NCI-H345 treated with DMSO at 0.1 percent for 48 hours (cell line): ENCODE results near the gene OR2F2.

Source experiments
- DNase-seq: peaks from one replicate; lab custom pipeline; 2025; ENCODE audit not compliant: unreplicated experiment; lab: John Stamatoyannopoulos, UW

Gene OR2F2

GRCh38 chr7:143934526-143935325 is at the start of gene OR2F2:
TSS of gene OR2F2 (plus strand) at chr7:143935233. CDS start at chr7:143935233, 0 bp downstream.
- DNase-seq = no peak

DNA sequence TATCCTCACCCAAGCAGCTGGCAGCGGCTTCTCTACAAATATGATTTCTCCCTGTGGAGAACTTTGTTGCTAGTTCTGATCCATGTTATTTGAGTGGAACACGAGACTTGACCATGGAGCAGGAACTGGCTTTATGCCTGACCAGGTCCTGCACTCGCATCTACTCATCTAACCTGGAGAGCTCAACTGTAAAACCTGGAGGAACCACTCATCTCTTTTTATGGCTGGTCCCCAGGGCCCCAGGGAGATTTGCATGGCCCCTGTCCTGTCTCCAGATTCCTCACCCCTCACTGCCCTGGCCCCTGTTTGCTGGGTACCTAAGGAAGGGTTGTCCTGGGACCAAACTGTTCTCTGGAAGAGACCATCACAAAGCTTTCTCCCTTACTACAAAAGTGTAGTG is 49.1 kb upstream of the OR2F2 start:
- no peak for DNase-seq

DNA sequence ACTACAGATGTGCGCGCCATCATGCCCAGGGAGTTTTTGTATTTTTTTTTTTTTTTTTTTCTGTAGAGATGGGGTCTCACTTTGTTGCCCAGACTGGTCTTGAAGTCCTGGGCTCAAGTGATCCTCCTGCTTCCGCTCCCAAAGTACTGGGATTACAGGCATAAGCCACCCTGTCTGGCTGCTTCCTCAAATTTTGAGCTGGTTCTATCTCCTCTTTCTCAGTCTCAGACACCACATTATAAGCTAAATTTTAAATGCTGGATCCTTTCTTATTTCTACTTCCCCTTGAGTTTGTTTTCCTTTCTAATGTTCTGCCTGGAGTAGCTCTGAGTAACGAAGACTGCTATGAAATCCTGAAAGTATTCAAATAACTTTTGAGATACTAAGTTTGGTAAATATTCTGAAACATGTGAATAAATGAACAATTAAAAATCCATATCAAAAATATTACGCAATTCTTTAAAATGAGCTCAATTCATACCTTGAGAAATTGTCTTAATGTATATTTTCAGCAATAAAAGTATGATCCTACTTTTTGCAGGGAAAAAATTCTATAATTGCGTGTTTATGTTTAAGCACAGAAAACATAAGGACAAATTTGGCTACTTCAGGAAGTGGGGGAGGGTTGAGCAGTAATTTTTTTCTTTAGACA is 48.1 kb upstream of the OR2F2 start:
- DNase-seq = no peak

GRCh38 chr7:143889068-143889467 is 46.0 kb upstream of the OR2F2 start:
- DNase-seq = no peak

DNA sequence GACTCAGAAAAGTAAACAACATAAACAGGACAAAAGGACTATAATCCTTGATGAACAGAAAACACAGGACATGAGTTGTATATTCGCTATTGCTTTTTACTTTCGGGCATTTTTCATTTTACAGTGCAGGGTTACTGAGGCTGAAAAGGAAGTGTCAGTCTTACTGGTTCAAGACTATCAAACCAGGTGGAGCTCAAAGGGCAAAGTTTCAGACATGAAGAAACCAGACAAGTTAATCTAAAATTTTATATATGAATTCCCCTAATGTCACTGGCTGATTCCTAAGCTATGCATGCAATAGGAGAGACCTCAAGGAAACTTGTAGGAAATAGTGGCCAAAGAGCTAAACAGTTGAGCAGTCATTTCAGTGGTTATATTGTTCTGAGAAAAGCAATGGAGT is 44.5 kb upstream of the OR2F2 start:
- no peak for DNase-seq

GRCh38 chr7:143891457-143891856 is 43.6 kb upstream of the OR2F2 start:
- DNase-seq = no peak

DNA sequence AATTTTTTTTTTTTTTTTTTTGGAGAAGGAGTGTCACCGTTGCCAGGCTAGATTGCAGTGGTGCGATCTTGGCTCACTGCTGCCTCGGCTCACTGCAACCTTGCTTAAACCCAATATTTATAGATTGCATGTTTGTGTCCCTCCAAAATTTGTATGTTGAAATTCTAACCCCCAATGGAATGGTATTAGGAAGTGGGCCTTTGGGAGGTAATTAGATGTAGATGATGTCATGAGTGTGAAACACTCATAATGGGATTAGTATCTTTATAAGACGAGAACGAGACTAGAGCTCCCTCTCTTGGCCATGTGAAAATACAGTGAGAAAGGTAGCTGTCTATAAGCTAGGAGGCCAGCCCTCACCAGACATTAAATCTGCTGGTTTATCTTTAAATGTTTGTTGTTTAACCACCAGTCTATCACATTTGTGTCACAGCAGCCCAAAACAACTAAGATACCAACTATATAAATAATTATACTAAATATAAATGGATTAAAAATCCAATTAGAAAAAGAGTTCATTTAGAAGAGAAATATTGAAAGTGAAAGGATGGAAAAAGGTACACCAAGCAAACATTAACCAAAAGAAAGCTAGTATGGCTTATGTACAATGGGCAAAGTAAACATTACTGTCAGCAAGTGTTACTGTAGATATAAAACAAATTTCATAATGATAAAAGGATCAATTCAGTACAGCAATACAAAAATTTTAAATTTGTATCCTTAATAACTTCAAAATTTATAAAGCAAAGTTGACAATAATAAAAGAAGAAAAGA is 42.3 kb upstream of the OR2F2 start:
- no peak for DNase-seq

DNA sequence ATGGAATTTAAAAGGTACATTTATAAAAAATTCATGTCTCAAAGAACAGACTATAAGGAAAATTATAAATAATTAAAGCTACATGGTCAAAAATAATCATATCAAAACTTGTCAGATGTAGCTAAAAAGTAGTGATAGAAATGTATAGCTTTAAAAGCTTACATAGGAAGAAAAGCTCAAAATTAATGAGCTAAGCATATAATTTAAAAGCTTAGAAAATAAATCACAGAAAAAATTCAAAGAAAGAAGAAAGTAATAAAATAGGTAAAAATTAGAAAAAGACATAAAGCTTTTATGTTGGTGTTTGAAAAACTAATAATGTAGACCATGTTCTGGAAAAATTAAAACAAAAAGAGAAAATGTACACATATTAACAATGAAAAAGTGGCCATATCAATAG is 38.4 kb upstream of the OR2F2 start:
- DNase-seq = no peak

DNA sequence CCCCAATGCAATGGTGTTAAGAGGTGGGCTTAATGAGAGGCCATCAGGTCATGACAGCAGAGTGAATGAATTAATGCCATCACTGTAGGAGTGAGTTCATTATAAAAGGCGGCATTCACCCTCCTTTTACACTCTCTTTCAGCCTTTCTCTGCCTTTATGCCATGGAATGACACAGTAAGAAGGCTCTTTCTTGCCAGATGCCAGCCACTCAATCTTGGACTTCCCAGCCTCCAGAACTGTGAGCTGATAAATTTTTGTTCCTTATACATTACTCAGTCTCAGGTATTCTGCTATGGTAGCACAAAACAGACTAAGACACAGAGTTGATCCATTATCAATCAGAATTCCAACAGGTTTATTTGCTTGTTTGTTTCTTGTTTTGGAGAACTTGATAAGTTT is 36.2 kb upstream of the OR2F2 start:
- no peak for DNase-seq

DNA sequence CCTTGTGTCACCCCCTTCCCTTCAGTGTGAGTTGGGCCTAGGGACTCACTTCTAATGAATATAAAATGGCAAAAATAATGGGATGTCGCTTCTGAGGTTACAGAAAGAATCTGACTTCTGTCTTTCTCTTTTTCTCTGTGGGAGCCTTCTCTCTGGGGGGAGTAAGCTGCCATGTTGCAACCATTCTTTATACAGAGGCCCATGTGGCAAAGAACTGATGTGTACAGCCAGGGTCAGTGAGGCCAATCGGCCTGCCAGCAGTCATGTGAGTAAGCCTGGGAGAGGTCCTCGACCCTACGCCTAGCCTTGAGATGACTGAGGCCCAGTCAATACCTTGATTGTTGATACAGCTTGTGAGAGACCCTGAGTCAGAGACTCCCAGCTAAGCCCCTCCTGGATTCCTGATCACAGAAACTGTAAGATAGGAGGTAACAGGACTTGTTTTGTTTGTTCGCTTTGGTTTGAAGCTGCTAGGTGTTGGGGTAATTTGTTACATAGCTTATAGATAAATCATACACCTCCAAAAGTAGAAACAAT is 34.7 kb upstream of the OR2F2 start:
- no peak for DNase-seq

- DNase-seq = peak; percentile 54
Observed at GRCh38 chr7:143901332-143901667, 33.7 kb upstream of the OR2F2 start.

GRCh38 chr7:143901668-143902331 is 33.2 kb upstream of the OR2F2 start, which contains the start of gene TCAF1:
TSS of gene TCAF1 (minus strand) at chr7:143902176. CDS start at chr7:143876608, 25,568 bp downstream.
- DNase-seq = peak; percentile 90

DNA sequence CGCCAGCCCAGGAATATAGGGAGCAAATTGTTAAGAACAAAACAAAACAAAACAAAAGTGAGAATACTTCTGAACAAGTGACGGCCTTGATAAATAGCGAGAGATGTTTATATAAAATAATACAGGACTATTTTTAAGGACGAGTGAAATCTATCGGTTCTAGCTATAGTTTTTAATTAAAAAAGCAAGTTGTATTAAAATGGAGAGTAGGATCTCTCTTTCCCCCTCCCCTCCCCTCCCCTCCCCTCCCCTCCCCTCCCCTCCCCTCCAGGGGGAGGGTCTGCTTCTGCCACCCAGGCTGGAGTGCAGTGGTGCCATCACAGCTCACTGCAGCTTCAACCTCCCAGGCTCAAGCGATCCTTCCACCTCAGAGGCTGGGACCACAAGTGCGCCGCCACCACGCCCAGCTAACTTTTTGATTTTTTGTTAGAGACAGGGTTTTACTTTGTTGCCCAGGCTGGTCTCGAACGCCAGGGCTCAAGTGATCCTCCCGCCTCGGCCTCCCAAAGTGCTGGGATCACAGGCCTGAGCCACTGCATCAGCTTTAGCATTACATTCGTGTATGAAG is 32.6 kb upstream of the OR2F2 start:
- DNase-seq = no peak

DNA sequence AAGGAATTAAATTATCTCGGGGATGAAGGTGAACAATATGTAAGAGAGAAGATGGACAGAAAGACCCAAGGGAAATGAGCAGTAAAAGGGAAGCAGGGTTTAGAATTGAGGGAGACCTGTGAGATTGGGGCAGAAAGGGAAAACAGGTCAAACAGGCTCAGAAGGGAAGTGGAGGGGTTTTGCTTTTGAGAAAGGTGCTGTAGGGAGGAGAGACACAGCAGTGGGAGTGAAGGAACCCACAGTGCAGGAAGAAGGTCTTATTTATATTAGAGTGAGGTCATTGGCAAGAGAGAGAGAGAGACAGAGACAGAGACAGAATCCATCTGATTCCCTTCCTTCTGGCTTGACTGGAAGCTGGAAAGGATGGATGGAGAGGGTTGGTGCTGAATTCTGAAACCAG is 29.5 kb upstream of the OR2F2 start:
- DNase-seq = no peak

GRCh38 chr7:143906151-143906550 is 28.9 kb upstream of the OR2F2 start:
- DNase-seq = no peak

- DNase-seq = no peak
Observed at GRCh38 chr7:143906895-143907294, 28.1 kb upstream of the OR2F2 start.

- DNase-seq = no peak
Observed at GRCh38 chr7:143908120-143908519, 26.9 kb upstream of the OR2F2 start.

DNA sequence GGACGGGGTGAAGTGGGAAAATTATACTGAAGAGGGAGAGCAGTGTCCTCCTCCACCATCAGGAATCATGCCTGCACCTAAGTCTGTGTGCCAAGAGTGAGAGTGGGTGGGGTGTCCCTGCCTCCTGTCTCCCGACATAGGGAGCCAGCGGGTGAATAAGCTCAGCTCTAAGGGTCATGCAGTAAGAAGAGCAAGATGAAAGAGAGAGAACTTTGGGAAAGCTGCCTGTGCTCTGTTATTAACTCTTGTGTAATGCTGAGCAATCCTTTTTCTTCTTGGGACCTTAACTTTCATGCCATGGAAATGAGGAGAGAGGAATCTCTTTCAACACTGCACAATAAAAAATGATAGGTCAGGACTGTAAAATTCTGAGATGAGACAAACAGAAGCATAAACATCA is 25.2 kb upstream of the OR2F2 start:
- no peak for DNase-seq

GRCh38 chr7:143910473-143911248 is 24.4 kb upstream of the OR2F2 start:
- DNase-seq = no peak
